ENCODE results near the gene OR4B1. TPM values are rescaled to one million over a fixed set of nuclear protein-coding genes. Genes with fewer than 3 reads are reported as not detected.
"Not testable (repeated sequence)": the region's sequence is repeated elsewhere in the genome, so short reads cannot be mapped to it uniquely, and the experiment has no call there.

Gene OR4B1
- total RNA-seq, 1 donor = not detected

DNA sequence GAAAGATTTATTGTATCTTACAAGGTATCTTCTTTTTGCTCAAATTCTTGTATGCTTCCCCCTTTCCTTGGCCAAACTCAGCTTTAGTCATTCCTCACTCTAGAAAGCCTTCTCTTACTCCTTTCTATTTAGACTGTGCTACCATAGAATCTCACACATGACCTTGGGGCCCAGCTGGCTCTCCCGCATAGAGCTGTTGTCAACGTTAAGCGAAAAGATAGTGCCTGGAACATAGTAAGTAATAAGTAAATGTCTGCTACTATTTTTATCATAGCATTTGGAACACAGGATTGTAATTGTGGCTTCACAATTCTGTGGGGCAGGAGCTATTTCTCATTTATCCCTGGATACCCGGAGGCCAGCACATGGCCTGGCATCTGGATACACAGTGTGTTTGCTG, 38.9 kb upstream of the OR4B1 start:
- Histone ChIP-seq H3K36me3 (ENCODE audit: insufficient read depth, low read length) (no peaks in the 10 kb centered on the region), H3K27ac (ENCODE audit: low read depth, low read length) (no peak overlapping the region), H3K9me3 (ENCODE audit: low read depth, low read length) (no peaks in the 10 kb centered on the region), H3K4me3 (ENCODE audit: insufficient read depth, low read length) (no peak overlapping the region), H2AFZ (ENCODE audit: low read length) (no peak overlapping the region), H3K4me2 (ENCODE audit: insufficient read depth, low read length) (no peak overlapping the region), H4K20me1 (ENCODE audit: insufficient read depth, low read length) (no peaks in the 10 kb centered on the region), H3K4me1 (ENCODE audit: insufficient read depth, low read length) (peaks cover 6% of the 10 kb centered on the region), H3K27me3 (ENCODE audit: insufficient read depth, low read length) (no peaks in the 10 kb centered on the region), H3K79me2 (ENCODE audit: insufficient read depth, low read length) (no peaks in the 10 kb centered on the region)
- no peak for DNase-seq (ENCODE audit: insufficient read length, low spot score, missing footprints)
- TF ChIP-seq, protein P1, sequence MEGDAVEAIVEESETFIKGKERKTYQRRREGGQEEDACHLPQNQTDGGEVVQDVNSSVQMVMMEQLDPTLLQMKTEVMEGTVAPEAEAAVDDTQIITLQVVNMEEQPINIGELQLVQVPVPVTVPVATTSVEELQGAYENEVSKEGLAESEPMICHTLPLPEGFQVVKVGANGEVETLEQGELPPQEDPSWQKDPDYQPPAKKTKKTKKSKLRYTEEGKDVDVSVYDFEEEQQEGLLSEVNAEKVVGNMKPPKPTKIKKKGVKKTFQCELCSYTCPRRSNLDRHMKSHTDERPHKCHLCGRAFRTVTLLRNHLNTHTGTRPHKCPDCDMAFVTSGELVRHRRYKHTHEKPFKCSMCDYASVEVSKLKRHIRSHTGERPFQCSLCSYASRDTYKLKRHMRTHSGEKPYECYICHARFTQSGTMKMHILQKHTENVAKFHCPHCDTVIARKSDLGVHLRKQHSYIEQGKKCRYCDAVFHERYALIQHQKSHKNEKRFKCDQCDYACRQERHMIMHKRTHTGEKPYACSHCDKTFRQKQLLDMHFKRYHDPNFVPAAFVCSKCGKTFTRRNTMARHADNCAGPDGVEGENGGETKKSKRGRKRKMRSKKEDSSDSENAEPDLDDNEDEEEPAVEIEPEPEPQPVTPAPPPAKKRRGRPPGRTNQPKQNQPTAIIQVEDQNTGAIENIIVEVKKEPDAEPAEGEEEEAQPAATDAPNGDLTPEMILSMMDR (IDR thresholded peaks at IDR 0.05; ENCODE audit: extremely low read depth, low read depth, low read length) = no peak

DNA sequence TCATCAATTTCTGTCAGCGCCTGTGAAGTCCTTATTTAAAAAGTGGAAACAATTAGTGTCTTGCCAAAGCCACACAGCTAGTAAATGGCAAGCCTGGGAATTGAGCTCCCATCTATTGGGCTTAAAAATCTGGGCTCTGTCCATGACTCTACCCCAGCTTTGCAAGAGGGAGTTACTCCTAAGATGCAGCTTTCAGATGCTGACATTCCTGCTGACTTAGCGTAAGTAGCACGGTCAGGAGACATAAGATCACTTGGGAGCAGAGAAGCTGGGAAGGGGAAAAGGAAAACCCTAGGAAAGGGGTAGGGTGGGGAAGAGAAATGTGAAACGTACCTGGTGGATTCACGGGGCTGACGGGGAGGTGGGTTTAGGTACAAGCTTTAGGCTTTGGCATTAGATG, 36.0 kb upstream of the OR4B1 start:
- Histone ChIP-seq H3K27me3 (ENCODE audit: insufficient read depth, low read length) (no peaks in the 10 kb centered on the region), H3K4me2 (ENCODE audit: insufficient read depth, low read length) (no peak overlapping the region), H3K36me3 (ENCODE audit: insufficient read depth, low read length) (no peaks in the 10 kb centered on the region), H3K4me3 (ENCODE audit: insufficient read depth, low read length) (no peak overlapping the region), H2AFZ (ENCODE audit: low read length) (no peak overlapping the region), H4K20me1 (ENCODE audit: insufficient read depth, low read length) (no peaks in the 10 kb centered on the region), H3K27ac (ENCODE audit: low read depth, low read length) (no peak overlapping the region), H3K9me3 (ENCODE audit: low read depth, low read length) (no peaks in the 10 kb centered on the region), H3K79me2 (ENCODE audit: insufficient read depth, low read length) (no peaks in the 10 kb centered on the region), H3K4me1 (ENCODE audit: insufficient read depth, low read length) (no peaks in the 10 kb centered on the region)
- no peak for DNase-seq (ENCODE audit: insufficient read length, low spot score, missing footprints)
- TF ChIP-seq, protein P1 (IDR thresholded peaks at IDR 0.05; ENCODE audit: extremely low read depth, low read depth, low read length) = no peak

DNA sequence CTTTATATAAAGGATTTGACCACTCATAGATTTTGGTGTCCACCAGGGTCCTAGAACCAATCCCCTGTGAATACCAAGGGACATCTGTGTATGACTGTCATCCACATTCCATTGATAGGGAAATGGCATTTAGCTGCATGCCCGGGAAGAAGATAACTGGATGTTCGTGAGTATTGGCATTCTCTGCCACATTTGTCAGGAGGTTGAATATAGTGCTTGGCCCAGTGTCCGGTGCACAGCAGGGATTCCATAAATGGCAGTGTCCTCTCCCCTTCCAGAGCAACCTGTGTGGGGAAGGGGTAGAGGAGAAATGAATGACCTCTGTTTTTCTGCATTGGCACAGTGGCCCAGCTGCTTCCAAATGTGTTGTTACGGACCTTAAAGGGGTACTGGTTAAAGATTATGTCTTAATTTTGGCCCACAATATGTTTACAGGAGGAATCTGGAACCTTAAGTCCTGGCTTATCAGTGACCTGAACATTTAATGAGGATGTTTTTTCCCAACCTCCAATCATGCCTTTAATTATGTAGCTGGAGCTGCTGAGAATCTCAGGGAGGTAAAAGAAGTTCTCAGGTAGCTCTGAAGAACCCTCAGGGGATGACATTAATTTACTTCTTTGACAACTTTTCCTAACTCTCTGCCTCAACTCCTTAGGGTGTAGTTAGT, 33.6 kb upstream of the OR4B1 start:
- no peak overlapping the region for H2AFZ ChIP-seq (ENCODE audit: low read length)
- no peak overlapping the region for H3K27ac ChIP-seq (ENCODE audit: low read depth, low read length)
- TF ChIP-seq, protein P1 (IDR thresholded peaks at IDR 0.05; ENCODE audit: extremely low read depth, low read depth, low read length) = no peak
- H3K36me3 ChIP-seq (ENCODE audit: insufficient read depth, low read length) = no peaks in the 10 kb centered on the region
- no peak overlapping the region for H3K4me3 ChIP-seq (ENCODE audit: insufficient read depth, low read length)
- no peaks in the 10 kb centered on the region for H3K79me2 ChIP-seq (ENCODE audit: insufficient read depth, low read length)
- H3K9me3 ChIP-seq (ENCODE audit: low read depth, low read length) = no peaks in the 10 kb centered on the region
- H3K4me2 ChIP-seq (ENCODE audit: insufficient read depth, low read length) = no peak overlapping the region
- DNase-seq (ENCODE audit: insufficient read length, low spot score, missing footprints) = no peak
- no peaks in the 10 kb centered on the region for H3K4me1 ChIP-seq (ENCODE audit: insufficient read depth, low read length)
- H3K27me3 ChIP-seq (ENCODE audit: insufficient read depth, low read length) = no peaks in the 10 kb centered on the region
- no peaks in the 10 kb centered on the region for H4K20me1 ChIP-seq (ENCODE audit: insufficient read depth, low read length)

DNA sequence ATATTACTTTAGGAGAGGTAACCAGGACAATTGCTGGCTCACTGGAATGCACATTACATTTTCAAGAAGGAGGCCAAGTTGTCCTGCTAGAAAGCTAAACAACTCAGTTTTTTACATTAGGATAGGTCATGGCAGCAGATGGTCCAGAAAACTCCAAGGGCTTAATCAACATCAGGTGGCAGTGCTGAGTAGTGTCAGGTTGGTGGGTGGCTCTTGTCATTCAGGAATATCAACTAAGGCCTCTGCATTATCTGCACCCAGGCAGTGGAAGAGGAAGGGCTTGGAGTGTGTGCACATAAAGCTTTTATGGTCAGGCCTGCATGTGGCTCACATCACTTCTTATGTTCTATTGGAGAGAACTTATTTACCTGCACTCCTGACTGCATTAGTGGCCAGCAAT, 32.2 kb upstream of the OR4B1 start:
- H3K27me3 ChIP-seq (ENCODE audit: insufficient read depth, low read length) = no peaks in the 10 kb centered on the region
- no peak overlapping the region for H3K27ac ChIP-seq (ENCODE audit: low read depth, low read length)
- no peak for DNase-seq (ENCODE audit: insufficient read length, low spot score, missing footprints)
- H3K79me2 ChIP-seq (ENCODE audit: insufficient read depth, low read length) = no peaks in the 10 kb centered on the region
- H3K4me1 ChIP-seq (ENCODE audit: insufficient read depth, low read length) = no peaks in the 10 kb centered on the region
- TF ChIP-seq, protein P1 (IDR thresholded peaks at IDR 0.05; ENCODE audit: extremely low read depth, low read depth, low read length) = no peak
- H3K9me3 ChIP-seq (ENCODE audit: low read depth, low read length) = no peaks in the 10 kb centered on the region
- H3K4me3 ChIP-seq (ENCODE audit: insufficient read depth, low read length) = no peak overlapping the region
- no peak overlapping the region for H2AFZ ChIP-seq (ENCODE audit: low read length)
- H3K36me3 ChIP-seq (ENCODE audit: insufficient read depth, low read length) = no peaks in the 10 kb centered on the region
- H3K4me2 ChIP-seq (ENCODE audit: insufficient read depth, low read length) = no peak overlapping the region
- H4K20me1 ChIP-seq (ENCODE audit: insufficient read depth, low read length) = no peaks in the 10 kb centered on the region

DNA sequence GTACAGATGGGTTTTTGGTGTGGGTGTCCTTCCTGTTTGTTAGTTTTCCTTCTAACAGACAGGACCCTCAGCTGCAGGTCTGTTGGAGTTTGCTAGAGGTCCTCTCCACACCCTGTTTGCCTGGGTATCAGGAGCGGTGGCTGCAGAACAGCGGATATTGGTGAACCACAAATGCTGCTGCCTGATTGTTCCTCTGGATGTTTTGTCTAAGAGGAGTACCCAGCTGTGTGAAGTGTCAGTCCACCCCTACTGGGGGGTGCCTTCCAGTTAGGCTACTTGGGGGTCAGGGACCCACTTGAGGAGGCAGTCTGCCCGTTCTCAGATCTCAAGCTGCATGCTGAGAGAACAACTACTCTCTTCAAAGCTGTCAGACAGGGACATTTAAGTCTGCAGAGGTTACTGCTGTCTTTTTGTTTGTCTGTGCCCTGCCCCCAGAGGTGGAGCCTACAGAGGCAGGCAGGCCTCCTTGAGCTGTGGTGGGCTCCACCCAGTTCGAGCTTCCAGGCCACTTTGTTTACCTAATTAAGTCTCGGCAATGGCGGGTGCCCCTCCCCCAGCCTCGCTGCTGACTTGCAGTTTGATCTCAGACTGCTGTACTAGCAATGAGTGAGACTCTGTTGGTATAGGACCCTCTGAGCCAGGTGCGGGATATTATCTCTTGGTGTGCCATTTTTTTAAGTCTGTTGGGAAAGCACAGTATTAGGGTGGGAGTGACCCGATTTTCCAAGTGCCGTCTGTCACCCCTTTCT, 25.5 kb upstream of the OR4B1 start:
- H3K79me2 ChIP-seq (ENCODE audit: insufficient read depth, low read length); H3K9me3 ChIP-seq (ENCODE audit: low read depth, low read length); H3K27ac ChIP-seq (ENCODE audit: low read depth, low read length); H3K4me2 ChIP-seq (ENCODE audit: insufficient read depth, low read length); H4K20me1 ChIP-seq (ENCODE audit: insufficient read depth, low read length); H3K4me3 ChIP-seq (ENCODE audit: insufficient read depth, low read length); H2AFZ ChIP-seq (ENCODE audit: low read length); H3K4me1 ChIP-seq (ENCODE audit: insufficient read depth, low read length); DNase-seq (ENCODE audit: insufficient read length, low spot score, missing footprints); H3K36me3 ChIP-seq (ENCODE audit: insufficient read depth, low read length); H3K27me3 ChIP-seq (ENCODE audit: insufficient read depth, low read length): not testable (repeated sequence)
